ENCODE data around the gene CSF1.
"Not testable (repeated sequence)": the region's sequence is repeated elsewhere in the genome, so short reads cannot be mapped to it uniquely, and the experiment has no call there.

Gene CSF1

GRCh38 chr1:109910123-109910962, at the start of gene CSF1:
Gene CSF1, plus strand, starts transcription at chr1:109910849. Its CDS starts 175 bp downstream, at chr1:109911024.
- DNase-seq (ENCODE audit: low read depth) = peak; percentile 37

- not testable (repeated sequence) for DNase-seq (ENCODE audit: low read depth)
Measured at GRCh38 chr1:109861616-109862015, 49.0 kb upstream of the CSF1 start.

GRCh38 chr1:109863667-109864046, 47.0 kb upstream of the CSF1 start:
- DNase-seq (ENCODE audit: low read depth) = no peak

- no peak for DNase-seq (ENCODE audit: low read depth)
Measured at GRCh38 chr1:109864047-109864822, 46.4 kb upstream of the CSF1 start.

- no peak for DNase-seq (ENCODE audit: low read depth)
Measured at GRCh38 chr1:109864930-109865612, 45.6 kb upstream of the CSF1 start.

- no peak for DNase-seq (ENCODE audit: low read depth)
Measured at GRCh38 chr1:109866071-109866470, 44.6 kb upstream of the CSF1 start.

GRCh38 chr1:109873278-109874175, 37.1 kb upstream of the CSF1 start:
- no peak for DNase-seq (ENCODE audit: low read depth)

- no peak for DNase-seq (ENCODE audit: low read depth)
Measured at GRCh38 chr1:109874445-109874844, 36.2 kb upstream of the CSF1 start.

- no peak for DNase-seq (ENCODE audit: low read depth)
Measured at GRCh38 chr1:109875874-109876273, 34.8 kb upstream of the CSF1 start.

- DNase-seq (ENCODE audit: low read depth) = no peak
Measured at GRCh38 chr1:109876617-109877316, 33.9 kb upstream of the CSF1 start.

GRCh38 chr1:109877317-109877771, 33.3 kb upstream of the CSF1 start:
- DNase-seq (ENCODE audit: low read depth) = no peak

- no peak for DNase-seq (ENCODE audit: low read depth)
Measured at GRCh38 chr1:109877776-109878175, 32.9 kb upstream of the CSF1 start.

- no peak for DNase-seq (ENCODE audit: low read depth)
Measured at GRCh38 chr1:109878531-109879104, 32.0 kb upstream of the CSF1 start.

- DNase-seq (ENCODE audit: low read depth) = not testable (repeated sequence)
Measured at GRCh38 chr1:109879371-109879770, 31.3 kb upstream of the CSF1 start.

GRCh38 chr1:109879881-109880525, 30.6 kb upstream of the CSF1 start:
- no peak for DNase-seq (ENCODE audit: low read depth)

GRCh38 chr1:109880971-109881894, 29.4 kb upstream of the CSF1 start:
- DNase-seq (ENCODE audit: low read depth) = no peak

- DNase-seq (ENCODE audit: low read depth) = no peak
Measured at GRCh38 chr1:109881906-109882287, 28.8 kb upstream of the CSF1 start.

GRCh38 chr1:109882288-109883245, 28.1 kb upstream of the CSF1 start:
- no peak for DNase-seq (ENCODE audit: low read depth)

Measured in activated T-helper 1 cell treated with Interleukin-2 at 50 U/mL for 16 hours (primary cell).